Ovary (tissue), 9 donors: ENCODE measurements around the gene THSD8. TPM values are rescaled to one million over a fixed set of nuclear protein-coding genes. Genes with fewer than 3 reads are reported as not detected.

Experiments
- DNase-seq, 5 donors: peaks; one replicate each; pipeline ENCODE4 v3.0.0-alpha.2; 2019 to 2020
- H3K27ac ChIP-seq, 2 donors: fragments of 200-600 bp; one replicate each; pipeline versions ENCODE4 v1.5.1 to v1.8.0; 2019 to 2022
- H3K27me3 ChIP-seq: fragments of 200-600 bp; one replicate; pipeline ENCODE4 v1.8.0; 2022
- H3K36me3 ChIP-seq: fragments of 200-600 bp; sonication (generic); one replicate; pipeline ENCODE4 v1.5.1; 2019
- H3K4me1 ChIP-seq: one replicate; pipeline ENCODE4 v1.8.1; 2013; ENCODE audit warnings: mild to moderate bottlenecking, moderate library complexity; ENCODE audit not compliant: insufficient read depth
- H3K4me3 ChIP-seq: fragments of 200-600 bp; sonication (generic); one replicate; pipeline ENCODE4 v1.5.1; 2017
- H3K9me3 ChIP-seq, 2 donors: fragments of 200-600 bp in 1 of 2; sonication (generic) in 1 of 2; one replicate each; pipeline versions ENCODE4 v1.5.1 to v1.8.1; 2013 to 2019; ENCODE audit warnings: mild to moderate bottlenecking in 1 of 2, moderate library complexity in 1 of 2
- EP300 ChIP-seq: sonication (generic); formaldehyde crosslinking; IDR thresholded peaks from one replicate; pipeline ENCODE4 v1.6.1; 2017; ENCODE audit warnings: antibody characterized with exemption
- POLR2A ChIP-seq: fragments of 450-650 bp; IDR thresholded peaks from one replicate; pipeline ENCODE4 v1.6.1; 2017; ENCODE audit warnings: antibody characterized with exemption, mild to moderate bottlenecking, moderate library complexity
- WGBS, 3 donors: extraction: QIAGEN DNeasy Blood & Tissue Kit in 1 of 3; methylation state at CpG; one replicate each; pipeline versions ENCODE4 v1.1.5 to v1.1.7; 2013 to 2017; 5-methylcytosine and 5-hydroxymethylcytosine counted together
- intact Hi-C, 4 donors: fragments of 100-400 bp; cut with DNase I; formaldehyde crosslinking; loops; one replicate each; pipeline versions ENCODE4 v1.11.0 to v1.15.1; 2022 to 2023
- polyA plus RNA-seq, 2 donors: library from polyadenylated mRNA; stranded (reverse); fragments of 200-250 nt in 1 of 2; fragments of 350-450 nt in 1 of 2; fragmentation: Illumina TruSeq in 1 of 2; extraction: RNeasy Lipid Tissue Mini Kit (QIAGEN cat#74804) in 1 of 2; gene quantifications; one replicate each; pipeline ENCODE4 v1.2.3, GENCODE V29; 2013 to 2014
- total RNA-seq, 7 donors: library from RNA; depleted of rRNA in 2 of 7; stranded (reverse); fragments of >200 nt in 2 of 7; fragmentation: NEBNext Ultra II Directional in 3 of 7; extraction: Animal tissue kit (Norgen Biotek cat#: 25700) in 3 of 7; gene quantifications; one replicate each; pipeline versions ENCODE4 v1.1.0 to v1.2.4, GENCODE V29; 2016 to 2023
- TF ChIP-seq, protein P1 (sequence below), 3 donors: fragments of 450-650 bp in 2 of 3; fragments of 200-600 bp in 1 of 3; IDR thresholded peaks; one replicate each; pipeline versions ENCODE4 v1.5.1 to v1.8.0; 2016 to 2022; ENCODE audit warnings: antibody characterized with exemption in 3 of 3, mild to moderate bottlenecking in 1 of 3
- donor health status: DM: no; HTN: no; CAD: no; lungs with moderate emphysema.
- donor health status: DM: no; HTN: no; CAD: no.
- donor health status: Bipolar disorder and iron deficiency.
- donor health status: DM: yes; HTN: yes; CAD: no.
- donor health status: DM: no; HTN: no; CAD: no.
- donor health status: DM: yes; HTN: yes; CAD: no.

Gene THSD8
- total and polyA plus RNA-seq, 9 donors, result 0.71 to 7.2 (median 2.6) TPM; not detected in 1

GRCh38 chr19:12784394-12784870 is 17.4 kb upstream of the THSD8 start:
- no peaks in the 10 kb centered on the region for H3K27me3 ChIP-seq
- H3K4me3 ChIP-seq, result no peak overlapping the region
- H3K27ac ChIP-seq, result peak overlapping the region; percentile 64 to 99
- no peaks in the 10 kb centered on the region for H3K36me3 ChIP-seq
- H3K4me1 ChIP-seq, result peaks cover 19% of the 10 kb centered on the region
- 71 to 78% (median 75%) methylated on average over 10 of the region's 10 CpGs for WGBS, 3 donors
- no peak for TF ChIP-seq EP300
- TF ChIP-seq, protein P1, sequence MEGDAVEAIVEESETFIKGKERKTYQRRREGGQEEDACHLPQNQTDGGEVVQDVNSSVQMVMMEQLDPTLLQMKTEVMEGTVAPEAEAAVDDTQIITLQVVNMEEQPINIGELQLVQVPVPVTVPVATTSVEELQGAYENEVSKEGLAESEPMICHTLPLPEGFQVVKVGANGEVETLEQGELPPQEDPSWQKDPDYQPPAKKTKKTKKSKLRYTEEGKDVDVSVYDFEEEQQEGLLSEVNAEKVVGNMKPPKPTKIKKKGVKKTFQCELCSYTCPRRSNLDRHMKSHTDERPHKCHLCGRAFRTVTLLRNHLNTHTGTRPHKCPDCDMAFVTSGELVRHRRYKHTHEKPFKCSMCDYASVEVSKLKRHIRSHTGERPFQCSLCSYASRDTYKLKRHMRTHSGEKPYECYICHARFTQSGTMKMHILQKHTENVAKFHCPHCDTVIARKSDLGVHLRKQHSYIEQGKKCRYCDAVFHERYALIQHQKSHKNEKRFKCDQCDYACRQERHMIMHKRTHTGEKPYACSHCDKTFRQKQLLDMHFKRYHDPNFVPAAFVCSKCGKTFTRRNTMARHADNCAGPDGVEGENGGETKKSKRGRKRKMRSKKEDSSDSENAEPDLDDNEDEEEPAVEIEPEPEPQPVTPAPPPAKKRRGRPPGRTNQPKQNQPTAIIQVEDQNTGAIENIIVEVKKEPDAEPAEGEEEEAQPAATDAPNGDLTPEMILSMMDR (IDR thresholded peaks at IDR 0.05), result no peak
- no peak for TF ChIP-seq POLR2A
- intact Hi-C loops, result loop anchor here in 1 of 4 donors (10.0 kb wide), 1 partner anchor 1060 kb away; no protein-coding TSS in a partner anchor
- no peaks in the 10 kb centered on the region for H3K9me3 ChIP-seq
- no peak for DNase-seq

DNA sequence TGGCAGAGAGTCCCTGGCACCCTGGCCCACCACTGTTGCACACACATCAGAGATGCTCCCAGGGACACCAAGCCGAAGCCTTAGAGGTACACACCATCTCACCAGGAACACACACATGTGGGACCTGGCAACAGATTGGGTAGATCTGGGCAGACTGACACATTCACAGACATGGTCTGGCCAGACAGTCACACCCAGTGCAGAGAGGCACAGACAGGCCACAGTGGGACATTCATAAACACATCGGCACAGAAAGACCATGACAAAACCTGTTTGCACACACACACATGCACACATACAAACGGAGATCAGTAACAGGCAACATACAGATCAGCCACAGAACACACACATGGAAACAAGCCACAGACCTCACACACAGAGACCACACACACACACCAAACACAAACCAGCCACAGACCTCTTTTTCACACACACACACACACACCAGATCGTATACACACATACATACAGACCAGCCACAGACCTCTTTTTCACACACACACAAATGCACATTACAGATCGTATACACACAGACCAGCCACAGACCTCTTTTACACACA is 16.9 kb upstream of the THSD8 start:
- Histone ChIP-seq H3K27ac (peak overlapping the region in 1 of 2 donors; percentile 99), H3K36me3 (no peaks in the 10 kb centered on the region), H3K27me3 (no peaks in the 10 kb centered on the region), H3K9me3 (no peaks in the 10 kb centered on the region), H3K4me3 (no peak overlapping the region), H3K4me1 (peaks cover 16% of the 10 kb centered on the region)
- TF ChIP-seq EP300, result no peak
- no peak for TF ChIP-seq POLR2A
- no peak for DNase-seq
- WGBS, 3 donors, result 43 to 54% (median 49%) methylated on average over 5 of the region's 5 CpGs
- intact Hi-C loops, result loop anchor here in 1 of 4 donors (10.0 kb wide), 1 partner anchor 1060 kb away; no protein-coding TSS in a partner anchor

- H3K27me3 ChIP-seq, result no peaks in the 10 kb centered on the region
- 72 to 78% (median 72%) methylated on average over 4 of the region's 4 CpGs for WGBS, 3 donors
- no peaks in the 10 kb centered on the region for H3K36me3 ChIP-seq
- intact Hi-C loops, result loop anchor here in 1 of 4 donors (10.0 kb wide), 1 partner anchor 1059 kb away; no protein-coding TSS in a partner anchor
- peak in 1 of 5 donors; percentile 36 for DNase-seq
- H3K9me3 ChIP-seq, result no peaks in the 10 kb centered on the region
- H3K4me3 ChIP-seq, result no peak overlapping the region
- TF ChIP-seq, protein P1 (IDR thresholded peaks at IDR 0.05), result no peak
- no peak for TF ChIP-seq POLR2A
- no peak for TF ChIP-seq EP300
- peaks cover 16% of the 10 kb centered on the region for H3K4me1 ChIP-seq
- peak overlapping the region; percentile 72 to 99 for H3K27ac ChIP-seq
Observed at GRCh38 chr19:12785431-12786031, 16.3 kb upstream of the THSD8 start.

GRCh38 chr19:12786141-12786870 is 15.6 kb upstream of the THSD8 start:
- no peaks in the 10 kb centered on the region for H3K36me3 ChIP-seq
- intact Hi-C loops, result loop anchor here in 1 of 4 donors (10.0 kb wide), 1 partner anchor 1058 kb away; no protein-coding TSS in a partner anchor
- H3K9me3 ChIP-seq, result no peaks in the 10 kb centered on the region
- DNase-seq, result peak in 3 of 5 donors; percentile 38 to 61 (median 47)
- H3K4me1 ChIP-seq, result peaks cover 17% of the 10 kb centered on the region
- H3K27ac ChIP-seq, result peak overlapping the region; percentile 72 to 99
- TF ChIP-seq, protein P1 (IDR thresholded peaks at IDR 0.05), result no peak
- TF ChIP-seq EP300 (no peak), POLR2A (no peak)
- 54 to 64% (median 61%) methylated on average over 10 to 18 of the region's 18 CpGs for WGBS, 3 donors
- H3K27me3 ChIP-seq, result no peaks in the 10 kb centered on the region
- H3K4me3 ChIP-seq, result no peak overlapping the region
